Activated CD8-positive, alpha-beta memory T cell treated with anti-CD3 and anti-CD28 coated beads, Interleukin-2, amount 50 U/mL, for 4 hours (primary cell): ENCODE measurements around the gene HIF1A.
"Not testable (repeated sequence)": the region's sequence is repeated elsewhere in the genome, so short reads cannot be mapped to it uniquely, and the experiment has no call there.

Source experiments
- DNase-seq: peaks from one replicate; pipeline ENCODE4 v3.0.0-alpha.2; 2020

HIF1A gene

DNA sequence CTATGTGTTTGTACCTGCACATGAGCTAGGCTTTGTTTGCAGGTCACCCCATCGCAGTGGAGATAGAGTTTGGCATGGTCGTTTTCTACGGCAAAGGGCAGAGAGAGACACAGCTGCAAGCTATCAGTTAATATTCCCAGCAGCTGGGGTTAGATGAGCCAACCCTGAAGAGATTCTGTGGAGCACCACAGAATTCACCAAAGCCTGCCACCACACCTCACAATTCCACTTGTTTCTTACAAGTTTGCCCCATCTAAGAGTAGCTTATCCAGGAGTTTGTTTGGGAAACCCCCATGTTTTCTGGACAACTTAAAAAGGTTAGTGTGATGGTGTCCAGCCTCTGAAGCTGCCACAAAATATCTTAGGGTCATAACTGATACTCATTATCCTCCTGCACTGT, 20.0 kb upstream of the HIF1A start:
- no peak for DNase-seq

DNA sequence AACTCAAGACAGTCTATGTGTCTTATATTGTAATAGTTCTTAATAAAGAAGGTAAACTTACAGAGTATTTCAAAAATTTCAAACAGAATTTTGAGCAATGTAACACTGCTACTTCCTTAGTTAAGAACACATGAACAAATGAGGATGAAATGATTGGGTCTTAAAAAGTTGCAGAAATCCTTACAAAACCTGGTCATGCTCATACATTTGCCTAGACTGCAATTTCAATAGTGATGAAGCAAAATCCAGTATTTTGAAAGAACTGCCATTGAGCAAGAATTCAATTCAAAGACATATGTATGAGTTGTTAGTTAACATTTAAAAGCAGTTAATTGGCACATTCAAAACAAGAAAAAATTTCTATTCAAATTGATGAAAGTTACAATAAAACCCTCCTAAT, 17.8 kb upstream of the HIF1A start:
- DNase-seq = no peak

GRCh38 chr14:61678975-61679374, 16.3 kb upstream of the HIF1A start:
- no peak for DNase-seq

DNA sequence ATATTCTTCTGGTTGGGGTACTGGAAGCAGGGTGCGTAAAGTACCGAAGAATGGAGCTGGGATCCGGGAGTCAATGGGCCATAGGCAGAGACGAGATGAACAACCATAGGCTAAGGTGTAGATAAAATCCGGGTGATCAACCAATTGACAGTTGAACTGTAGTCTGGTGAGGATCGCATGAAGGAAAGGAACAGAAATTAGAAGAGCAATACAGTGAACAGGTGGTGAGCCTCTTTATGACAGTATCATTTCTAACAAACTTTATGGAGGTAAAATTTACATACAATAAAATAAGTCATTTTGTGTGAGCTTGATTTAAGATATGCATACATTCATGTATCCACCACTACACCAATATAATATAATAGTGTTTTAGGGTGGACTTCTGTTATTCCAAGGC, 13.9 kb upstream of the HIF1A start:
- DNase-seq = no peak

DNA sequence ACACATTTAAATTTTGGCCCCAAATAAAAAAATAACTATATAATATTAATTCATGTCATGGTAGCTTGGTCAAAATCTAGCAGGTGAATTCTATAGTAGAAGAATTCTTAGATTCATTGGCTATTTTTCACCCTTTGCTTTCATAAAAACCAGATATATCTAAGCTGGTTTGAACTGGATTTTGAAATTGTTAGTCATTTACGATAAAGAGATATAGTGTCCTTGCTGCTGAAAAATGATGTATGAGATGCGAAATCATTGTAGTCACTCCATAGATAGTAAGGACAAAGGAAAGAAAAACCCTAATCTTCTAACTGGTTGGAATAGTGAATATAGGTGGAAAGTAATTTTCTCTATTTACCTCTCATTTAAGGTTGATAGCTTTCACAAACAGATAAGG, 12.2 kb upstream of the HIF1A start:
- DNase-seq = no peak

DNA sequence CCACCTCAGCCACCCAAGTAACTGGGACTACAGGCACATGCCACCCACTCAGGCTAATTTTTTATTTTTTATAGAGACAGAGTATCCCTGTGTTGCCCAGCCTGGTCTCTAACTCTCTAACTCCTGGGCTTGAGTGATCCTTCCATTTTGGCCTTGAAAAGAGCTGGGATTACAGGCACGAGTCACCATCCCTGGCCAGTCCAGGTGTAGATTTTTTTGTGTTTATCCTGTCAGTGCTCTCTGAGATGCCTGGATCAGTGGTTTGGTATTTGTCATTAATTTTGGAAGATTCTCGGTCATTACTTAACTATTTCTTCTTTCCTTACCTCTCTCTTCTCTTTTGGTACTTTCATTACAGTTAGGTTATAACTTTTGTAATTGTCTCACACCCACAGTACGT, 5.3 kb upstream of the HIF1A start:
- no peak for DNase-seq

DNA sequence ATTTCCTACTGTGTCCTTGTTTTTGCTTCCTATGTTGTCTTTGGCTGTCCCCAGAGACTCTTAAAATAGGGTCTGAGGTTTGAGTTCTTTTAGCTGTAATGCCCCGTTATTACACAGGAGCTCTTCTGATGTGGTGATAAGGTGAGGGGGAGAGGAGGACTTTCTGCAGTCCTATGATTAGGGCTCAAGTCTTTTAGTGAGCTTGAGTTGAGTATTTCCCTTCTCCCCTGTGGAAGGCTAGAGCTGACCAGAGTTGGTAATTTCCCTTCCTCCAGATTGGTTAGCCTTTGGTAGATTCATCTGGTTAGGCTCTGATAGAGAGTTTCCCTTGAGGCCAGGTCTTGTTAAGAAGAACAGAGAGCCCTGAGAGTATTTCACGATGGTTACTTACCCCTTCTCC, 4.3 kb upstream of the HIF1A start:
- DNase-seq = no peak

- no peak for DNase-seq
Measured at GRCh38 chr14:61691495-61691894, 3.8 kb upstream of the HIF1A start.

DNA sequence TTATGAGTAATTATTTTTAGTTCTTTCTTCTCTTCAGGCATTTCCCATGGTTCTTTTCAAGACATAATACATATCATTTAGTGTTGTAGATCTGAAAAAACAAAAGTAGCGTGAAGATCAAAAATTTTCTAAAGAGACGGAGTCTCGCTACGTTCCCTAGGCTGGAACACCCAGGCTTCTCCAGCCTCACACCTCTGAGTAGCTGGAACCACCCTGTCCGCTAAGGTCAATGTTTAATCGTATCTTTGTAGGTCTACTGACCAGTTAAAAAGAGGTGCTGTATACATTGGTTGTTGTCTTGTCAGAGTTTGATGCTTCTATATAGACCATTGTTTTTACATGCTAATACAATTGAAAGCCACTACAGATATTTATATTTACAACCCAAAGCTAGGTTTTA, 1.3 kb upstream of the HIF1A start:
- no peak for DNase-seq

GRCh38 chr14:61695695-61696527, 598 bp downstream of the HIF1A start:
- peak; percentile 44 for DNase-seq

DNA sequence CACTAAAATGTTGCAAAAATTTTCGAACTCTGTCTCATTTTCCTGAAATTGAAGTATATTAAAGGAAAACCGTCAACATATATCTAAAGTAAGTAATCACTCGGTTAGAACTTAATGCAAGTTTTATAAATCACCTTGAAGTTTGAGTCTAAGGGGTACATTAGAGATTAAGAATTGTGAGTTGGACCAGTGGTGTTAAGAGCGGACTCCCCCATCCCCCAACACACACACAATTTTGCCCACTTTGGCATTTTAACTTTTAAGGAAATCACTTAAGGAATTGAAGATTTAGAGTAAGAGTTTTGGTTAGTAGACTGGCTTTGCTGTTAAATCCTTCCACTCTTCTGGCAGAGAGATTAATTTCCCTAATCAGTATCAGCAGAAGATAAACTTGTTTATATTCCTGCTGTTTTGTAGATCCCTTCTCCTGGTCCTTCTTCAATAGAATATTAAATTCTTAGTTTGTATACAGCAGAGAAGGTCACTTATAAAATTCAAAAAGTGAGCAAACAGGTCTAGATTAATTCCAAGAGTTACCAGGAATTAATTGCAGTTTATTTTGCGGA, 1.5 kb downstream of the HIF1A start:
- no peak for DNase-seq

- no peak for DNase-seq
Measured at GRCh38 chr14:61698206-61698980, 3.1 kb downstream of the HIF1A start.

DNA sequence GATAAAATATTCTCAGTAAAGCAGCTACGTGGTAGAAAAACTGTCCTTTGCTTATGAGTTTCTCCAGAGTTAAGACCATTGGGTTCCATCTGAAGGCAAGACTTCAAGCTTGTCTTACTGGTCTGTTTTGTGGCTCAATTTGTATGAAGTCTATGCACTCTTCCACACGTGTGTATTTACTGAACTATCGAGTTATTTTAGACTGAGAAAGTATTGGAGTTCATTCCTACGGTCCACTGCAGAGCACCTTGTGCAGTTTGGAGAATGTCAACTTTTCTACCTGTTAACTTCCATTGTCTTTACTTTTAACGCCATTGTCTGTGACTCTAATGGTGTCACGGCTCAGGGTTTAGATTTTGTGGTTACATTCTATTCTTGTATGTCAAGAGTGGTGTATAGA, 3.7 kb downstream of the HIF1A start:
- DNase-seq = no peak

- DNase-seq = no peak
Measured at GRCh38 chr14:61700104-61700886, 5.0 kb downstream of the HIF1A start.

- DNase-seq = no peak
Measured at GRCh38 chr14:61701946-61702345, 6.6 kb downstream of the HIF1A start.

DNA sequence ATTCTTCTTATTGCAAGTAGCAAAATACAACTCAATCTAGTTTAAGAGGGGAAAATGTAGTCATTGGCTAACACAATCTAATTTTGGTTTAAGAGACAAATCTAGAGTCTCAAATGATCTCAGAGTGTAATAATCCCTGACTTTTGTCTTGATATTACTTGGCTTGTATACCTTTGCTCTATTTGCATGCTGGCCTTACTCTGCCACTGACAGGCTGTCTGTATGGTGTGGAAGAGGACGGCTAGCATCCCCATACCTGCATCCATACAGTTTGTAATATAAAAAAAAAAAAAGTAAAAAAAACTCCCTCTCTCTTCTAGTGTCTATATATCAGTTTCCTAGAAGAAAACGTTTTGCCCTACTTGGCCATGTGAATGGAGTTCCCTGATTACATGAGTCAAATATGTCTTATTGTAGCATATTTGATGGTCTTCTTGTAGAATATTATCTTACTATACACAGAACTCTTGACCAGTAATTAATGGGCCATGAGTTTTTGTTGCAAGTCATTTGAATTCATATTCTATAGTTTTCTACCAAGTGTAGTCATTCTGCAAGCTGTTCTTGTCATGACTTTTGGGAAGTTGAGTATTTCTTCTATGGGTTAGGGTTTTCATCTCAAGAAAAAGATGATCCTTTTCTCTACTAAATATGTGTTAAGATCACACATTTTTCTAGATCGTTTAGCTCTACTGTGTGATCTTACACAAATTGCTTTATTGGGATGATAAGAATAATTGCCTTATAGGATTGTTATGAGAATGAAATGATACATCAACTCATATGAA, 8.2 kb downstream of the HIF1A start:
- no peak for DNase-seq

- no peak for DNase-seq
Measured at GRCh38 chr14:61704554-61704953, 9.2 kb downstream of the HIF1A start.

DNA sequence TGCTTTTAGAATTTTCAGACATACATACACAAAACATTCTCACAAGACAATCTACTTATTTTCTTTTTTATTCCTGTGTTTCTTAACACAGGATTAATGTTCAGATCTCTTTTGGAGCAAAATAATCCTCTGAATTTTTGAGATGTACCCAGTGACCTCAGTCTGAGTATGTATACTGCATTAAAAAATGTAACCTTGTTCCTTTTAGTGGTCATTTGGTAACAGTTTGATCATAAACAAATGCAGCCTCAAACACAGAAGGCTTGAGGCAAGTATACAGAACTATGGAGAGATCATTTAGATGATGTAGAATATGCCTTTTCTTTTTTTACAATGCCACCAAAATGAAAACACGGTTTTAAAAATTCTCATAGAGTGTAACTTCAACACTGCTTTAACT, 9.7 kb downstream of the HIF1A start:
- DNase-seq = no peak

DNA sequence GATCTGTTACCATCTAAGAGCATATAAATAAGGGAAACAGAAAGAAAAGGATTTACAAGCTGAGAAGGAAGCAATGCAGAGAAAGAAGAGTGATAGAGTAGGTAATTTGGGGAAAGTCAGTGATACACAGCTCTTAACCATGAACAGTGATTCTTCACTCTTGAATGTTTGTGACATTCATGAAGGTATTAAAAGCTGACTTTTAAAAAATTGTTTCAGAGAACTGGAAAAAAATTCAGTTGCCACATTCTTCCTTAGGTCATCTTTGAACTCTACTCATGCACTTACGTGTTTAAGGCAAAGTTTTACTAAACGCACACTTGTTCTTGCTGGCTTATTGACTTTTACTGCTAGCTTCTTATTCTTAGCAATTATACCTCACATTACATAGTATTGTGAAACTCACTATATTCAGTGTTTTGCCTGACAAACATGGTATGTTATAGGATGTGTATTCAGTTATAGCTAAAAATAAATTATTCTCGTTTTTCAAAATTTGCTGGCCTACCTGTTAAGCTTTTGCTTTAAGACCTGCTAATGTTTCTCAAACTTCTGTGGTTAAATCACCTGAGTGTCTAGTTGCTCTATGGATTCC, 10.9 kb downstream of the HIF1A start:
- no peak for DNase-seq

DNA sequence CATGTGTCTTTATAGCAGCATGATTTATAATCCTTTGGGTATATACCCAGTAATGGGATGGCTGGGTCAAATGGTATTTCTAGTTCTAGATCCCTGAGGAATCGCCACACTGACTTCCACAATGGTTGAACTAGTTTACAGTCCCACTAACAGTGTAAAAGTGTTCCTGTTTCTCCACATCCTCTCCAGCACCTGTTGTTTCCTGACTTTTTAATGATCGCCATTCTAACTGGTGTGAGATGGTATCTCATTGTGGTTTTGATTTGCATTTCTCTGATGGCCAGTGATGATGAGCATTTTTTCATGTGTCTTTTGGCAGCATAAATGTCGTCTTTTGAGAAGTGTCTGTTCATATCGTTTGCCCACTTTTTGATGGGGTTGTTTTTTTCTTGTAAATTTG, 12.5 kb downstream of the HIF1A start:
- DNase-seq = not testable (repeated sequence)

DNA sequence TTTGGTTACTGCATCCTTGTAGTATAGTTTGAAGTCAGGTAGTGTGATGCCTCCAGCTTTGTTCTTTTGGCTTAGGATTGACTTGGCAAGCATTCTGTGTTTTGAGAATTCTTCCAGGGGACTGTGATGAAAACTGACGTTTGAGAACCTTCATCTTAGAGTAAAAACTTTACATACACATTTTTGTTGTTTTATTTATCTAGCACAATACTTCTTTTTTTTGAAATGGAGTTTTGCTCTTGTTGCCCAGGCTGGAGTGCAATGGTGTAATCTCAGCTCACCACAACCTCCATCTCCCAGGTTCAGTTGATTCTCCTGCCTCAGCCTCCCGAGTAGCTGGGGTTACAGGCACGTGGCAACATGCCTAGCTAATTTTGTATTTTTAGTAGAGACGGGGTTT, 13.4 kb downstream of the HIF1A start:
- not testable (repeated sequence) for DNase-seq
